ENCODE measurements around the gene UBR2. TPM values are rescaled to one million over a fixed set of nuclear protein-coding genes. Genes with fewer than 3 reads are reported as not detected.

Gene UBR2
- polyA plus RNA-seq, 4 donors = 9.0 to 24.2 (median 13.0) TPM

DNA sequence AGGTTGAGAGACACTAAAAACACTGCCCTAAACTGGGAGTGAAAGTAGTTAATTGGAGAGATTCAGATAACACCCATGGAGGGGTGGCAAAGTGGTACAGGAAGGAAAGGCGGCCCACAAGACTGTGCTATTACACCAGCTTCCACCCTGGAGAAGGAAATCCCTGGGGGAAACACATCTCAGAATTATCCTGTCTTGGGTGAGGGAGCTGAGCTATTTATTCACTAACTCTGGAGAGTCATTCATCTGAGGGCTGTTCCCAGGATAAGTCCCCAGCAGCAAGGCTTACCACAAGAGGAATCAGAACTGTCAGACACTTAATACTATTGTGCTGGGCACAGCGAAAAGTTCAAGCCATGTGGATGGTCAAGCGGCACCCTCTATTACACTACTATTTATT is 172.1 kb downstream of the UBR2 start:
- WGBS, 3 donors = 92 to 97% (median 96%) methylated on average over 3 of the region's 3 CpGs

DNA sequence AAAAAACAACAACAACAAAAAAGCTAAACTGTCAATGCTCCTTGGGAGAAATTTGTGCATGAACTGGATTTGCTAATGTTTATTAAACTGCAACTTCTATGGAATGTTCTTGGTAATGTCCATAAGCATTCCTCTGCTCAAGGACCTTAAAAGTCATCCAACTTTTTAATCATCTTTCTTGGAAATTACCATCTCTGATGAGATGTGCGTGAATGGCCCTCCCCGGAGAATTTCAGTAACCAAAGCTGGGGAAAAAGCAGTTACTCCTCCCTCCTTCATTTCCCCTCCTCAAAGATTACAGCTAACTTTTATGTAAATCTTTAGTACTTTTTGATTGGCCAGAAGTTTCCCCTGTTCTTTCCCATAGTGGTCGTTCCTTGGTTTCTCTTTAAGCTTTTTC is 176.9 kb downstream of the UBR2 start:
- H3K36me3 ChIP-seq (ENCODE audit: control insufficient read depth in 3 of 3, insufficient read depth in 2 of 3, low read depth in 1 of 3, low read length in 3 of 3) = peaks cover 0 to 14% (median 0%) of the 10 kb centered on the region in 3 donors
- no peak overlapping the region for H3K27ac ChIP-seq (ENCODE audit: low read depth in 1 of 3, low read length in 2 of 3)
- H3K4me3 ChIP-seq (ENCODE audit: low read depth in 1 of 3, low read length in 3 of 3) = no peak overlapping the region
- no peak for DNase-seq
- FAIRE-seq = no peak
- peaks cover 0 to 2% (median 0%) of the 10 kb centered on the region in 3 donors for H3K4me1 ChIP-seq (ENCODE audit: control insufficient read depth in 3 of 3, insufficient read depth in 2 of 3, low read depth in 1 of 3, low read length in 2 of 3)
- H3K9me3 ChIP-seq (ENCODE audit: control insufficient read depth in 2 of 2, insufficient read depth in 1 of 2, low read depth in 1 of 2, low read length in 1 of 2) = no peaks in the 10 kb centered on the region
- H3K27me3 ChIP-seq (ENCODE audit: control insufficient read depth in 3 of 3, insufficient read depth in 3 of 3, low read length in 3 of 3) = peaks cover 0 to 3% (median 0%) of the 10 kb centered on the region in 3 donors
- WGBS, 3 donors = 53 to 72% (median 61%) methylated on average over 3 of the region's 3 CpGs

More for the DNA sequence above, 172.1 kb downstream of the UBR2 start:
- no peak overlapping the region for H3K27ac ChIP-seq (ENCODE audit: low read depth in 1 of 3, low read length in 2 of 3)
- no peak overlapping the region for H3K4me3 ChIP-seq (ENCODE audit: low read depth in 1 of 3, low read length in 3 of 3)
- H3K27me3 ChIP-seq (ENCODE audit: control insufficient read depth in 3 of 3, insufficient read depth in 3 of 3, low read length in 3 of 3) = peaks cover 0 to 3% (median 0%) of the 10 kb centered on the region in 3 donors
- H3K4me1 ChIP-seq (ENCODE audit: control insufficient read depth in 3 of 3, insufficient read depth in 2 of 3, low read depth in 1 of 3, low read length in 2 of 3) = no peaks in the 10 kb centered on the region
- no peak for DNase-seq
- H3K9me3 ChIP-seq (ENCODE audit: control insufficient read depth in 2 of 2, insufficient read depth in 1 of 2, low read depth in 1 of 2, low read length in 1 of 2) = peaks cover 0 to 10% of the 10 kb centered on the region in 2 donors
- FAIRE-seq = no peak
- H3K36me3 ChIP-seq (ENCODE audit: control insufficient read depth in 3 of 3, insufficient read depth in 2 of 3, low read depth in 1 of 3, low read length in 3 of 3) = no peaks in the 10 kb centered on the region

DNA sequence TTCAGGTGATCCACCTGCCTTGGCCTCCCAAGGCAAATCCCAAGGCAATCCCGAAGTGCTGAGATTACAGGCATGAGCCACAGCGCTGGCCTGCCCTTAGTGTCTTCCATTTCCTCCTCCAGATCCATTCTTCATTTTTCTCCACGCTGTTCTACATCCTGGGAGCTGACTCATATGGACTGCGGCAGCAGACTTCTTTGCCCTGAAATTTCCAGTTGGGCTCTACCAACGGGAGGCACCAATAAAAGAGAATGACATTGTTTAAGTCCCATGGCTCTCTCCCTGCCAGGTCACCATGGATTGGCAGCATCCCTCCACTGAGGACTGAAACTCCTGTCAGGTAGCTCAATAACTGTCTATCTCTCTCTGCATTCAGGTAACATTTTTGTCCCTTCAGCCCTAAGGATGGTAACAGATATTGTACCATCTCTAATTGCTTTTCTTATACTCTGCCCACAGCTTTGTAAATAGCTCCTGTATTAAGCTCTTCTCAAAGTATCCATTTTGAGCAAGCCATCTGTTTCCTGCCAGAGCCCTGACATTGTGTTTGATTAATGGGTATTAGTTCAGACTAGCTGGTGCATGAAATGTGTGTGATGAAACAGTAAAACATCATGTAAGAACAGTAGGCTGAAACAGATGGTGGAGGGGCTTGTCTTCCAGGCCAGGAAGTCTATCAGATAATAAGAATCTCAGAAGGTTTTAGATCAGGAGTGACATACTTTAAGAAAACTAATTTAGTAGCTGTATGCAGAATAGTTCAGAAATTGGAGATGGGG is 178.5 kb downstream of the UBR2 start:
- no peak for DNase-seq
- Histone ChIP-seq H3K36me3 (ENCODE audit: control insufficient read depth in 3 of 3, insufficient read depth in 2 of 3, low read depth in 1 of 3, low read length in 3 of 3) (peaks cover 0 to 14% (median 0%) of the 10 kb centered on the region in 3 donors), H3K4me3 (ENCODE audit: low read depth in 1 of 3, low read length in 3 of 3) (no peak overlapping the region), H3K4me1 (ENCODE audit: control insufficient read depth in 3 of 3, insufficient read depth in 2 of 3, low read depth in 1 of 3, low read length in 2 of 3) (peaks cover 0 to 2% (median 0%) of the 10 kb centered on the region in 3 donors), H3K27me3 (ENCODE audit: control insufficient read depth in 3 of 3, insufficient read depth in 3 of 3, low read length in 3 of 3) (peaks cover 0 to 3% (median 0%) of the 10 kb centered on the region in 3 donors), H3K27ac (ENCODE audit: low read depth in 1 of 3, low read length in 2 of 3) (no peak overlapping the region), H3K9me3 (ENCODE audit: control insufficient read depth in 2 of 2, insufficient read depth in 1 of 2, low read depth in 1 of 2, low read length in 1 of 2) (no peaks in the 10 kb centered on the region)
- no peak for FAIRE-seq
- 65 to 75% (median 72%) methylated on average over 5 of the region's 5 CpGs for WGBS, 3 donors

Other genes with a start within 250 kb of the UBR2 start
- gene TRERF1, start 112.1 kb upstream of the UBR2 start, polyA plus RNA-seq = 1 to 10 TPM in 3 of 4 donors, under 1 TPM in 1; 0.22 to 5.0 (median 2.3) TPM
- gene PRPH2, start 158.6 kb downstream of the UBR2 start, polyA plus RNA-seq = 1 to 10 TPM in 1 of 4 donors, under 1 TPM in 1, not detected in 2; 0.92 to 1.1 TPM
- gene TBCC, start 182.1 kb downstream of the UBR2 start, polyA plus RNA-seq = 10 to 100 TPM; 23.8 to 30.0 (median 26.9) TPM
- 10 to 100 TPM in 1 of 4 donors, 1 to 10 TPM in 3; 3.2 to 15.4 (median 4.7) TPM for gene BICRAL, start 218.0 kb downstream of the UBR2 start, polyA plus RNA-seq